Measurements from ENCODE around the gene KCTD2.

The KCTD2 gene

GRCh38 chr17:75008373-75008772, 38.7 kb upstream of the KCTD2 start:
- Histone ChIP-seq H3K36me3 (peaks cover 3 to 20% (median 8%) of the 10 kb centered on the region in 3 donors), H3K4me1 (peaks cover 0 to 20% (median 10%) of the 10 kb centered on the region in 4 donors), H3K27ac (no peak overlapping the region), H3K4me3 (no peak overlapping the region), H3K27me3 (no peaks in the 10 kb centered on the region), H3K9me3 (no peaks in the 10 kb centered on the region)
- no peak for DNase-seq
- no peak for TF ChIP-seq CTCF (IDR thresholded peaks at IDR 0.05)
- intact Hi-C loops (cut with DNase I; ENCODE audit: low total_unique reads) = no loop called here

GRCh38 chr17:75009139-75009724, 37.8 kb upstream of the KCTD2 start:
- no peak overlapping the region for H3K27ac ChIP-seq
- no peaks in the 10 kb centered on the region for H3K9me3 ChIP-seq
- TF ChIP-seq CTCF (IDR thresholded peaks at IDR 0.05) = no peak
- peaks cover 0 to 25% (median 15%) of the 10 kb centered on the region in 4 donors for H3K4me1 ChIP-seq
- peaks cover 0 to 12% (median 0%) of the 10 kb centered on the region in 3 donors for H3K36me3 ChIP-seq
- no peak for DNase-seq
- no peaks in the 10 kb centered on the region for H3K27me3 ChIP-seq
- H3K4me3 ChIP-seq = no peak overlapping the region
- intact Hi-C loops (cut with DNase I; ENCODE audit: low total_unique reads) = no loop called here

GRCh38 chr17:75010683-75011400, 36.2 kb upstream of the KCTD2 start:
- no peak overlapping the region for H3K4me3 ChIP-seq
- H3K9me3 ChIP-seq = no peaks in the 10 kb centered on the region
- no peaks in the 10 kb centered on the region for H3K36me3 ChIP-seq
- TF ChIP-seq CTCF (IDR thresholded peaks at IDR 0.05) = no peak
- H3K4me1 ChIP-seq = peaks cover 0 to 25% (median 15%) of the 10 kb centered on the region in 4 donors
- peak in 1 of 2 donors; percentile 27 for DNase-seq
- intact Hi-C loops (cut with DNase I; ENCODE audit: low total_unique reads) = loop anchor here (5.0 kb wide), 1 partner anchor 49 kb away; no protein-coding TSS in a partner anchor
- peak overlapping the region in 1 of 2 donors; percentile 87 for H3K27ac ChIP-seq
- no peaks in the 10 kb centered on the region for H3K27me3 ChIP-seq

GRCh38 chr17:75011401-75012095, 35.5 kb upstream of the KCTD2 start:
- no peak for TF ChIP-seq CTCF (IDR thresholded peaks at IDR 0.05)
- intact Hi-C loops (cut with DNase I; ENCODE audit: low total_unique reads) = loop anchor here (5.0 kb wide), 1 partner anchor 49 kb away; no protein-coding TSS in a partner anchor
- Histone ChIP-seq H3K27me3 (no peaks in the 10 kb centered on the region), H3K36me3 (peaks cover 0 to 4% (median 2%) of the 10 kb centered on the region in 3 donors), H3K9me3 (no peaks in the 10 kb centered on the region), H3K27ac (peak overlapping the region; percentile 85 to 87), H3K4me3 (peak overlapping the region; percentile 89 to 93), H3K4me1 (peaks cover 0 to 25% (median 15%) of the 10 kb centered on the region in 4 donors)
- peak; percentile 70 to 78 for DNase-seq

- Histone ChIP-seq H3K36me3 (peaks cover 0 to 9% (median 7%) of the 10 kb centered on the region in 3 donors), H3K27me3 (no peaks in the 10 kb centered on the region), H3K9me3 (no peaks in the 10 kb centered on the region), H3K4me1 (peaks cover 0 to 25% (median 15%) of the 10 kb centered on the region in 4 donors), H3K27ac (peak overlapping the region; percentile 85 to 87), H3K4me3 (peak overlapping the region; percentile 89 to 93)
- DNase-seq = no peak
- intact Hi-C loops (cut with DNase I; ENCODE audit: low total_unique reads) = loop anchor here (5.0 kb wide), 1 partner anchor 50 kb away; no protein-coding TSS in a partner anchor
- TF ChIP-seq CTCF (IDR thresholded peaks at IDR 0.05) = no peak
Observed at GRCh38 chr17:75012096-75012345, 35.0 kb upstream of the KCTD2 start.

Data from tibial artery (tissue), 4 donors.